Measurements from ENCODE around the gene NT5DC2.
"Not testable (repeated sequence)": the region's sequence is repeated elsewhere in the genome, so short reads cannot be mapped to it uniquely, and the experiment has no call there.

NT5DC2 gene

DNA sequence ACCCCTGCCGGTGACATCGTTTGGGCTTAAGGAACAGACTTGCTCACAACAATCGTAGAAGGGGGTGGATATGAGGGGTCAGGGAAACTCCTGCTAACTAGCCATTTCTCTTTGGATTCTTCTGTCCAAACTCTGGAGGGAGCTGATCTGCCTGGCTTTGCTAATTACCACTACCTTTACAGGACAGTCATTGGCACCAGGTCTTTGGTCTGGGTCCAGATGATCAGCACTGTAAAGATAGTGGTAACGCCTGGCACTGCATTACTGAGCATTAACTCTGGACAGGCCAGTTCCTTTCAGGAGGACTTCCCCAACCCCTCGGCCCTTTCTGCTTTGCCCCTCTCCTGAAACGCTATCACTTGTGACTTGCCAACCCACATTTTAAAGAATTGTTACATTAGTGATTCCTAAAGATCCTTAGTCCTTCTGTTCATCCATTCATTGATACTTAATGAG, 3.5 kb upstream of the NT5DC2 start:
- DNase-seq = no peak

DNA sequence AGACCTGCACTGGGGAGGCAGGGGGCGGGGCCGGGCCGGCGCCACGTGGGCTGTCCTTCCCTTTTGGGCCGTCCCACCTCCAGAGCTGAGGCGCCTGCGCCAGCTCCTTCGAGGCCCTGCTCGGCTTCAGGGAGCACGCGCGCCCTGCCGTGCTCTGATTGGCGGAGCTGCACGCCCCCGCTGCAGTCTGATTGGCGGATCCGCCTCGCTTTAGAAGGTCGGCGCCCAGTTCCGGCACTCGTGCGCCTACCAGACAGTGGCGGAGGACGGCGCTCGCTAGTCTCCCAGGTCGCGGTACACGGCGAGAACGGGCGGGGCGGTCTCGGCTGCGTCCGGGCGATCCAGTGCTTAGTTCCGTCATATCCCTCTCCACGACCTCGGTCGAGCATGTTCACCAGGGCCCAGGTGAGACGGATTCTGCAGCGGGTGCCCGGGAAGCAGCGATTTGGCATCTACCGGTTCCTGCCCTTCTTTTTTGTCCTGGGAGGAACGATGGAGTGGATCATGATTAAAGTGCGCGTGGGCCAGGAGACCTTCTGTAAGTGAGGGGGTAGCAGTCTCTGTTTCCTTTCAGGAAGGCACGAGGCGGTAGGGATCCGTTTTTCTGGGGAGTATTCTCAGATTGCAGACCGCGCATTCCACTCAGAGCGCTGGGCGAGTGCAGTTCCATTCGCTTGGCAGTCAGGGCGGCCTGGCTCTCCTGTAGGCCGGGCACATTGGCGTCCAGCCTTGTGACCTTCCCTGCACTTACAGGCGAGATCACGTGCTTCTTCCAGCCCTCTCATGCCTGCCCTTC, 2.9 kb upstream of the NT5DC2 start, which contains the start of gene UQCC5:
TSS of gene UQCC5 (plus strand) at position 237 of the 796 bp plus-strand sequence. CDS start at position 388, 151 bp downstream.
- peak; percentile 98 for DNase-seq

GRCh38 chr3:52536112-52536368, 2.4 kb upstream of the NT5DC2 start:
- DNase-seq = no peak

DNA sequence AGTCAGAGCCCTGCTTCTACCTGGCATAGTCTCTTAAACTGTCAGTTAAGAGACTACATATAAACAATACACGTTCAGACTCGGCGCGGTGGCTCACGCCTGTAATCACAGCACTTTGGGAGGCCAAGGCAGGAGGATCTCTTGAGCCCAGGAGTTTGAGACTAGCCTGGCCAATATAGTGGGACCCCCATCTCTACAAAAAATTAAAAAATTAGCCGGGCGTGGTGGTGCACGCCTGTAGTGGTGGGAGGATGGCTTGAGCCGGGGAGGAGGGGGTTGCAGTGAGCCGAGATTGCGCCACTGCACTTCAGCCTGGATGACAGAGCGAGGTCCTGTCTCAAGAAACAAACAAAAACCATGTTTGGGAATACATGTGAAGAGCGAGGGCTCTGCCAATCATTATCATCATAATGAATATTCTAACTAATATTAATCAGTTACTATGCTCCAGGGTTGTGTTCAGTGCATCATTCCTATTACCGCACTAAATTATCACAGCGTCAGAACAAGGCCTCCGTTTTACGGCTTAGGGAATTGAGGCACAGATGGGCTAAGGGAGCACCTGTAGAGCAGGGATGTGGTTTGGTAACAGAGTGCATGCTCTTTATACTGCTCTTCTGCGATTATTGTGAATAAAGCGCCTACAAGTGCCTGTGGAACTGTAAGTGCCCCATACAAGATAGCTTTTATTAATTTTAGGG, 1.9 kb upstream of the NT5DC2 start:
- DNase-seq = no peak

DNA sequence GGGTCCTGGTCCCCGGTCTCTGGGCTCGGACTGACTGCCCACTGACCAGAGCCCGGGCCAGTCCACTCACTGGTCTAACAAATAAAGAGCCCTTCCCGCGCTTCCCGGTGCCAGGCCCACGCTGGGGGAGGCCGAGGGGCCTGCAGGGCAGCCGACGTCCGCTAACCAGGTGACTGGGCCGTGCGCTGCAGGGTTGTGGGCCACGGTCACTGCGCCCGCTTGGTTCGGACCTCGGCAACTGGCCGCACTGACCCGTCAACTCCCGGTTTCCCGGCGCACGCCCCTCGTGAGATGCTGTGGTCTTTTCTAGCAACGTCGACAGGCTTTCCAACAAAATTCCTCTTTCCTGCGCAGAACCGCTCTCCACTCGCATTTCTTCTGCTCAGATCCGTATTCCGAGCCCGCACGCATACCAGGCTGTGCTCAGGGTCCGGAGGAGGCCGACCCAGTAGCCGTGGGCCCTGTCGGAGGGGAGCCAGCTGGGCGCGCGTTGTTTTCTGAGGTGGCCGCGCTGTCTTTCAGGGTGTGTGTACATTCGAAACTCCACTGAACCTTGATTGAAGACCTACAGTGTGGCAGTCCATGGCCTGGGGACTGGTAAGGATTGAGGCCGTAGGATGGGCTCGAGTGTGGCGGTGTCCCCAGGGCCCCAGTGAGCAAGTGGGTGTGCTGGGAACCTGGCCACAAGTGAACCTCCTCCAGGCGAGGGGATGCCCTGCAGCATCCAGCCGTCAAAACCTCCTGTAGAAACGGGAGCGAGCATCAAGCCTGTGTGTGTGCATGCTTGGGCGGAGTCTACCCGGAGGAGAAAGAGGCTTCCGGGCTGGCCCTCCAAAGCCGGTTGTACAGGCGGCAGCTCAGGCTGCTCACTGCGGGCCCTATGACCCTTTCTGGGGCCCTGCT, 875 bp upstream of the NT5DC2 start:
- no peak for DNase-seq

- no peak for DNase-seq
These were observed 627 bp downstream of the NT5DC2 start for GRCh38 chr3:52532838-52533622.

DNA sequence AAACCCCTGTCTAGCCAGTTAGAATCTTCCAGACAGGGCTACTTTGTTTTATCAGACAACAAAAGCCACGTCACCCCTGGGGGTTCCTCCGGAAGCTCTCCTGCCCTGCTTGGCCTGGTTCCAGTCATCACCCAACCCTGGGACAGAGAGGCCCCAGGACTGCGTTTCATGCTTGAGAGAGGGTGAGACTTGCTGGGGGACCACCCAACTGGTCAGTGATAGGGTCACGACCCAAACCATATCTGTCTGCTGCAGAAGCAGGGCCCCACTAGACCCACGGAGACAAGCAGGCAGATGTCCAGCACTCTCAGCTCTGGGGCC, 1.2 kb downstream of the NT5DC2 start:
- no peak for DNase-seq

GRCh38 chr3:52531860-52532516, 1.7 kb downstream of the NT5DC2 start:
- no peak for DNase-seq

GRCh38 chr3:52530918-52531826, 2.5 kb downstream of the NT5DC2 start:
- DNase-seq = no peak

GRCh38 chr3:52529376-52530333, 4.0 kb downstream of the NT5DC2 start:
- no peak for DNase-seq

GRCh38 chr3:52528586-52529375, 4.9 kb downstream of the NT5DC2 start:
- no peak for DNase-seq

- DNase-seq = no peak
These were observed 5.7 kb downstream of the NT5DC2 start for GRCh38 chr3:52527732-52528585.

DNA sequence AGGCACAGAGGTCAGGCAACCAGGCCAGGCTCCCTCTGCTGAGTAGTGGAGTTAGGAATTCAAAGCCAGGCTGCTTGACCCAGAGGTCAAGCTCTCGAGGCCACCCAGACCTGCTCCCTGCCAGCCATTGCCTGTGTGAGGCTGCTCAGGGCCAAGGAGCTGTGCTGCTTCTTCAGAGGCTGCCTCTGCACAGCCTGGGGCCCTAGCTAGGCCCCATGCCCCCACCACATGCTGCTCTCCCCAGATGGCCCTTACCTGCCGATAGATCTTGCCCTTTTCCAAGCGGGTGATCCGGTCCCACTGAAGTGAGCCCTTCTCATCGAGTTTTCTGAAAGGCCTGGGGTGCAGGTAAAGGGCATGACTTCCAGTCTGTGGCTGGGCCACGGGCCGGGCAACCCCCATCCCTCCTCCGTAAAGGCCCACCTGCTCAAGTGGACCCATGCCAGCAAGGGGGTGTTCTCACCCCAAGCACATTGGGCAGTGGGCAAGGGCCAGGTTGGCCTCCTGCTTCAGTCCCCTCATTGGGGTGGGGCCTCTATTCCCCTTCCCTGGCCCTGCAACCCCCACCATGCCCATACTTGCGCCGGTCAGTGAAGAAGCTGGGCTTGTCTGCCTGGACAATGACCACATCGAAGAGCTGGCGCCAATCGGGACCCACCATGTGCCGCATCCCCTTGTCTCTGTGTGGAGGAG, 6.5 kb downstream of the NT5DC2 start:
- DNase-seq = no peak

GRCh38 chr3:52526671-52527038, 7.0 kb downstream of the NT5DC2 start:
- DNase-seq = not testable (repeated sequence)

DNA sequence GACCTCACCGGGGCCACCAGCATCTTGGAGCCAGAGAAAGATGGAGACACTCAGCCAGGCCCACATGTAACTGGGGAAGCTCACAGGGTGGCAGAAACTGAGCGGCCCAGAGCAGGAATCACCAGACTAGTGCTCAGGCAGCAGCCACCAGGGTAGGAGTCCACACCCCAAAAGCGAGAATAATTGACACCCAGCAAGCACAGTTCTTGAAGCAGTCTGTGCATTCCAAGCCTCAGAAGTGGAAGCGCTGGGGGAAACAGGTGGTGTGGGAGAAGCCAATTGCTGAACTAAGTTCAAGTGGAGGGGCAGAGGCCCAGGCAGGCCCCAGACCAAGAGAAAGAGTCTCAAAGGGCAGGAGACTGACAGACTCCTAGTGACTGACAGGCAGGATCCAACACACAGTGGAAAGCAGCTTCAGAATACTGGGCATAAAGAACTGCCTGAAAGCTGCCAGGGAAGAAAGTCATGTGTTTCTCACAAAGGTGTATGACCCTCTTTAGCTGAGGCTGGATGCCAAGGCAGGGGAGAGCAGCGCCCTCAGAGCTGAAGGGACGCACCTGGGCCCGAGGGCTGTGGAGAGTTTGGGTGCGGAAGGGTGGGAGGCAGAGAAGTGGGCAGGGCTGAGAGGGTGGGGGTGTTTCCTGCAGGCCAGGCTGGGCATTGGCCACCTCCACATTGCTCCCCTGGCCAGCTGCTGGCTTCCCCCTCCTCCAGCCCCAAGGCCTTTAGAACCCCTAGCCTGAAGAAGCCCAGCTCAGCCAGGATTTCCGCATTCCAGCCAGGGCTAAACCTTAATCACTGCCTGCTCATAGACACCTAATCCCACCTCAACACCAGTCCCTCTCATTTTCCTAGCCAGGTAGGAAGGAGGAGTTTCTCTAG, 7.7 kb downstream of the NT5DC2 start:
- no peak for DNase-seq

Data from midbrain (tissue), 1 donor.